Type B pancreatic cell (in vitro differentiated cells): ENCODE measurements around the gene ADCY4. TPM values are rescaled to one million over a fixed set of nuclear protein-coding genes. Genes with fewer than 3 reads are reported as not detected.

ENCODE experiments used
- DNase-seq: peaks from one replicate; pipeline ENCODE4 v3.0.0; 2021; ENCODE audit warnings: mixed read lengths; ENCODE audit not compliant: unreplicated experiment; ENCODE audit errors: extremely low spot score
- H3K27ac Mint-ChIP-seq: 2 replicates; pipeline ENCODE4 v1.8.0; 2021; ENCODE audit warnings: mild to moderate bottlenecking, mixed read lengths
- H3K27me3 Mint-ChIP-seq: 2 replicates; pipeline ENCODE4 v1.8.0; 2021; ENCODE audit warnings: mixed read lengths
- H3K36me3 Mint-ChIP-seq: 2 replicates; pipeline ENCODE4 v1.8.0; 2021; ENCODE audit warnings: mixed read lengths
- H3K4me1 Mint-ChIP-seq: one replicate; pipeline ENCODE4 v1.8.0; 2021; ENCODE audit warnings: mixed read lengths; ENCODE audit not compliant: unreplicated experiment
- H3K4me3 Mint-ChIP-seq: 2 replicates; pipeline ENCODE4 v1.8.0; 2021; ENCODE audit warnings: mild to moderate bottlenecking, mixed read lengths
- H3K9me3 Mint-ChIP-seq: 2 replicates; pipeline ENCODE4 v1.8.0; 2021; ENCODE audit warnings: mixed read lengths
- total RNA-seq: library from RNA; stranded (reverse); gene quantifications from 2 replicates; pipeline ENCODE4 v1.2.1, GENCODE V29; 2021; ENCODE audit warnings: low replicate concordance
- TF ChIP-seq, protein P1 (sequence below): fragments of 200-600 bp; sonication (generic); conservative IDR thresholded peaks from 2 replicates; pipeline ENCODE4 v1.5.0; 2021; ENCODE audit warnings: antibody characterized with exemption, mild to moderate bottlenecking

Gene ADCY4
- total RNA-seq, 1 donor from 2014 or later, result 2.5 TPM

- Mint-ChIP-seq H3K27me3 (peaks cover 83% of the 10 kb centered on the region), H3K9me3 (no peaks in the 10 kb centered on the region), H3K4me1 (peaks cover 6% of the 10 kb centered on the region), H3K36me3 (no peaks in the 10 kb centered on the region), H3K4me3 (no peak overlapping the region), H3K27ac (no peak overlapping the region)
- TF ChIP-seq, protein P1, sequence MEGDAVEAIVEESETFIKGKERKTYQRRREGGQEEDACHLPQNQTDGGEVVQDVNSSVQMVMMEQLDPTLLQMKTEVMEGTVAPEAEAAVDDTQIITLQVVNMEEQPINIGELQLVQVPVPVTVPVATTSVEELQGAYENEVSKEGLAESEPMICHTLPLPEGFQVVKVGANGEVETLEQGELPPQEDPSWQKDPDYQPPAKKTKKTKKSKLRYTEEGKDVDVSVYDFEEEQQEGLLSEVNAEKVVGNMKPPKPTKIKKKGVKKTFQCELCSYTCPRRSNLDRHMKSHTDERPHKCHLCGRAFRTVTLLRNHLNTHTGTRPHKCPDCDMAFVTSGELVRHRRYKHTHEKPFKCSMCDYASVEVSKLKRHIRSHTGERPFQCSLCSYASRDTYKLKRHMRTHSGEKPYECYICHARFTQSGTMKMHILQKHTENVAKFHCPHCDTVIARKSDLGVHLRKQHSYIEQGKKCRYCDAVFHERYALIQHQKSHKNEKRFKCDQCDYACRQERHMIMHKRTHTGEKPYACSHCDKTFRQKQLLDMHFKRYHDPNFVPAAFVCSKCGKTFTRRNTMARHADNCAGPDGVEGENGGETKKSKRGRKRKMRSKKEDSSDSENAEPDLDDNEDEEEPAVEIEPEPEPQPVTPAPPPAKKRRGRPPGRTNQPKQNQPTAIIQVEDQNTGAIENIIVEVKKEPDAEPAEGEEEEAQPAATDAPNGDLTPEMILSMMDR, result no peak
- no peak for DNase-seq
These were observed 14.9 kb upstream of the ADCY4 start for GRCh38 chr14:24349742-24350141.

DNA sequence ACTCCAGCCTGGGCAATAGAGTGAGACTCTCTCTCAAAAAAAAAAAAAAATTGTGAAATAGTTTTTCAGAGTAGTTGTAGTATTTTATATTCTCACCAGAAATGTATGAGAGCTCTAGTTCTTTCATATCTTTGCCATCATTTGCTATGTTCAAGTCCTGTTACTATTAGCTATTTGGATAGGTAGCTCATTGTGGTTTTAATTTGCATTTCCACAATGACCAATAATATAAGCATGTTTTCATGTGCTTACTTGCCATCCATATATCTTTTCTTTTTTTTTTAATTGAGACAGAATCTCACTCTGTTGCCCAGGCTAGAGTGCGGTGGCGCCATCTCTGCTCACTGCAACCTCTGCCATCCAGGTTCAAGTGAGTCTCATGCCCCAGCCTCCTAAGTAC, 13.3 kb upstream of the ADCY4 start:
- peaks cover 3% of the 10 kb centered on the region for H3K4me1 Mint-ChIP-seq
- no peak overlapping the region for H3K27ac Mint-ChIP-seq
- TF ChIP-seq, protein P1, result no peak
- H3K36me3 Mint-ChIP-seq, result no peaks in the 10 kb centered on the region
- no peaks in the 10 kb centered on the region for H3K9me3 Mint-ChIP-seq
- peaks cover 81% of the 10 kb centered on the region for H3K27me3 Mint-ChIP-seq
- DNase-seq, result no peak
- no peak overlapping the region for H3K4me3 Mint-ChIP-seq

DNA sequence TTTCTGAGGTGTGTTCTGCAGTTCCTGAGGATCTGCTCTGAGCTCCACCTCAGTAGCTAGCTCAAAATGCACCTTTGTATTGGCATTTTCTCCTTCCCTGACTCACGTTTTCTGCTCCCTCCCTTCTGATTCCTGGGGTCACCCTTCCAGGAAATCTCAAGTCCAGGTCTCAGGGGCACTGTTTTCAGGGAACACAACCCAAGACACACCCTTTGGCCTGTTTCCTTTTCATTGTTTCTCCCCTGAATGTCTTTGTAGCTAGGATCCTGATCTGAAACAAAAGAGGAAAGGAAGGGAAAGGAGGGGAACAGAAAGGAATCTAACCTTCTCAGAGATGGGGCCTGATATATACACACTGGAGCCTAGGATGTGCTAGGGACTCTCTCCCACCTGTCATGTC, 12.3 kb upstream of the ADCY4 start:
- Mint-ChIP-seq H3K4me3 (no peak overlapping the region), H3K9me3 (no peaks in the 10 kb centered on the region), H3K27me3 (peaks cover 79% of the 10 kb centered on the region), H3K36me3 (no peaks in the 10 kb centered on the region), H3K4me1 (no peaks in the 10 kb centered on the region), H3K27ac (no peak overlapping the region)
- TF ChIP-seq, protein P1, result no peak
- DNase-seq, result no peak

- Mint-ChIP-seq H3K36me3 (no peaks in the 10 kb centered on the region), H3K4me3 (no peak overlapping the region), H3K27ac (no peak overlapping the region), H3K4me1 (no peaks in the 10 kb centered on the region), H3K27me3 (peaks cover 75% of the 10 kb centered on the region), H3K9me3 (no peaks in the 10 kb centered on the region)
- no peak for DNase-seq
- TF ChIP-seq, protein P1, result no peak
These were observed 9.2 kb upstream of the ADCY4 start for GRCh38 chr14:24343795-24344660.

DNA sequence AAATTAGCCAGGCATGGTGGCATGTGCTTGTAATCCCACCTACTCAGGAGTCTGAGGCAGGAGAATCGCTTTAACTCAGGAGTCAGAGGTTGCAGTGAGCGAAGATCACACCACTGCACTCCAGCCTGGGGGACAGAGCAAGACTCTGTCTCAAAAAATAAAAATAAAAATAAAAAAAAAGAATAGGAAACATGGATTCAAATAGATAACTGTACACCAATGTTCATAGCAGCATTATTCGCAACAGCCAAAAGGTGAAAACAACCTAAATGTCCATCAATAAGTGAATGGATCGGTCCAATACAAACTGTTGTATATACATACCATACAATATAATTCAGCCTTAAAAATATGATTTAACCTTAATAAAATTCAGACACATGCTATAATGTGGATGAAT, 8.0 kb upstream of the ADCY4 start:
- Mint-ChIP-seq H3K27ac (no peak overlapping the region), H3K27me3 (peaks cover 80% of the 10 kb centered on the region), H3K4me3 (no peak overlapping the region), H3K4me1 (no peaks in the 10 kb centered on the region), H3K36me3 (no peaks in the 10 kb centered on the region), H3K9me3 (no peaks in the 10 kb centered on the region)
- TF ChIP-seq, protein P1, result no peak
- no peak for DNase-seq
